Dermis lymphatic vessel endothelial cell (primary cell): ENCODE results near the gene ADCYAP1R1. TPM values are rescaled to one million over a fixed set of nuclear protein-coding genes. Genes with fewer than 3 reads are reported as not detected.

Source experiments
- total RNA-seq: library from RNA; depleted of rRNA; stranded (reverse); fragments of >200 nt; gene quantifications from 2 replicates; pipeline ENCODE4 v1.2.1, GENCODE V29; 2014

ADCYAP1R1 gene
- under 0.01 TPM in 1 of 2 replicates, not detected in the other for total RNA-seq

DNA sequence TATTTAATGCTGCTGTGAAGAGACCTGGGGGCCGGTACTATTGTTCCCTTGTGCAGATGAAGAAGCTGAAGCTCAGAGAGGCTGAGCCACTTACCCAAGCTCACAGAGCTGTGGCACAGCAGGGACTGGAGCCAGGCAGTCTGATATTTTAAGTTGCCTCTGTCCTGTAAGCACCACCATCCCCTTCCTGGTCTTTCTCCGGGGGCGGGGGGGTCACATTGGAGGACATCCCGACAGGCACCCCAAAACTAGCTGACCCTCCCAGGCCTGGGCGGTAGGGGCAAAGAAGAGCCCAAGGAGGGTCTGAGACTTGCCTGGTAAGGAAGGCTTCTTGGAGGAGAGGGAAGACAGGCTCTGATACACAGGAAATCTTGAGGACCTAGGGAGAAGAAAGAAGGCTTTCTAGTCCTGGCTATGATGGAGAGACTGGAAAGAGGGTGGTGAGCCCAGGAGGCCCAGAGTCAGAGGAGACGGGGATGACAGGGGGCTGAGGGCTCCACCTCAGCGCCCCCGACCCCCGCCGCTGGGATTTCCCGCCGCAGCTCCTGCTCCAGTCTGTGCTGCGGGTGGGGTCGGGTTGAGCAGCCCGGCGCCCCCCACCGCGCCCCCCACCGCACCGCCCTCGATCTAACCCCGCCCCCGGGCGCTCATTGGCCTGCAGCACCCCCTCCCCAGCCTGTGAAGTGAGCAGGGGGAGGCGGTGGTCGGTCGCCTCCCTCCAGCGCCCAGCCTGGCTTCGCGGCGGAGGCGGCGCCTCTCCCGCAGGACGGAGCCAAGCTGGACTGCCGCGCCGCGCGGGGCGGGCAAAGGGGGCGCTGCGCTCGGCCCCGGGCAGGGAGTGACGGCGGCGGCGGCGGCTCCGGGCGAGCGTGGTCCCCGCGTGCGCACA is at the start of gene ADCYAP1R1:
ADCYAP1R1 (plus strand) TSS at position 711 of the 889 bp plus-strand sequence. CDS start 10,957 bp downstream, outside the sequence.

Other genes with a start within 250 kb of the ADCYAP1R1 start
- 1.0 and 2.5 TPM in 2 replicates for gene AQP1, start 140.5 kb upstream of the ADCYAP1R1 start, total RNA-seq
- gene GHRHR, start 88.4 kb upstream of the ADCYAP1R1 start, total RNA-seq: not detected in 2 replicates